ENCODE measurements around the gene OAS3.

Gene OAS3

GRCh38 chr12:112974904-112975303 is 36.6 kb downstream of the OAS3 start:
- TF ChIP-seq CTCF (conservative IDR thresholded peaks at IDR 0.05; ENCODE audit: low read depth, low read length): no peak
- H3K4me3 ChIP-seq (ENCODE audit: low read length): no peak overlapping the region
- no peak for DNase-seq (ENCODE audit: low read depth)

- TF ChIP-seq CTCF (conservative IDR thresholded peaks at IDR 0.05; ENCODE audit: low read depth, low read length): no peak
- no peak overlapping the region for H3K4me3 ChIP-seq (ENCODE audit: low read length)
- DNase-seq (ENCODE audit: low read depth): no peak
These were observed 38.9 kb downstream of the OAS3 start for GRCh38 chr12:112977139-112977538.

- no peak for DNase-seq (ENCODE audit: low read depth)
- no peak overlapping the region for H3K4me3 ChIP-seq (ENCODE audit: low read length)
These were observed 39.4 kb downstream of the OAS3 start for GRCh38 chr12:112977641-112978040.

DNA sequence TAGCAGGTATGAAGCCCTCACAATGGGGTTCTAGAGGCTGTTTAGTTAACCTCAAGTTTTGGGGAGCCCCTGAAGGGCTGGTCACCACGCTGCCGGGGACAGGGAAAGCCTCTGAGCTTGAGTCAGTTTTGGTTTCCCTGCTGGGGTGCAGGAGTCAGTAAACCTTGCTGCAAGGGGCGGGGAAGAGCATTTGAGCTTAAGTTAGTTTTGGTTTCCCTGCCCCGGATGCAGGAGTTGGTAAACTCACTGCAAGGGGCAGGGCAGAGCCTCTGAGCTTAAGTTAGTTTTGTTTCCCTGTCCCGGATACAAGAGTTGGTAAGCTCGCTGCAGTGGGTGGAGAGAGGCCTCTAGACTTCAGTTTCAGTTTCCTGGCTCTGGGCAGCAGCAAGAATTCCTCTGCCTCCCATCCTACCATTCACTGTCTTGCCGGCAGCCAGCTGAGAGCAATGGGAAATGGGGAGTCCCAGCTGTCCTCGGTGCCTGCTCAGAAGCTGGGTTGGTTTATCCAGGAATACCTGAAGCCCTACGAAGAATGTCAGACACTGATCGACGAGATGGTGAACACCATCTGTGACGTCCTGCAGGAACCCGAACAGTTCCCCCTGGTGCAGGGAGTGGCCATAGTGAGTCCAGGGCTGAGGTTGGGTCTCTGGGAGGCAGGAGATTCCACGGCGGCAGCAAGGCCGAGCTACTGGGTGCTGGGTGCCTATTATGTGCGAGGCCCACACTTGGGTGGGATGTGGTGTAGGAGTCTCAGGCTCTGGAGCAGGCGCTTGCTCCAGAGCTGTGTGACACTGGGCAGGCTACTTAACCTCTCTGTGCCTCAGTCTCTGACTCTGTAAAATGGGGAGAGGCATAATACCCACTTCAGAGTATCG is 40.1 kb downstream of the OAS3 start, which contains the start of gene OAS2:
Gene OAS2, plus strand, starts transcription at position 357 of the 878 bp plus-strand sequence. Its CDS starts 90 bp downstream, at position 447.
- no peak within 1 kb of the TSS for H3K4me3 ChIP-seq (ENCODE audit: low read length)
- DNase-seq (ENCODE audit: low read depth): no peak
- TF ChIP-seq CTCF (conservative IDR thresholded peaks at IDR 0.05; ENCODE audit: low read depth, low read length): no peak

More at GRCh38 chr12:112977641-112978040, 39.4 kb downstream of the OAS3 start:
- no peak for TF ChIP-seq CTCF (conservative IDR thresholded peaks at IDR 0.05; ENCODE audit: low read depth, low read length)

DNA sequence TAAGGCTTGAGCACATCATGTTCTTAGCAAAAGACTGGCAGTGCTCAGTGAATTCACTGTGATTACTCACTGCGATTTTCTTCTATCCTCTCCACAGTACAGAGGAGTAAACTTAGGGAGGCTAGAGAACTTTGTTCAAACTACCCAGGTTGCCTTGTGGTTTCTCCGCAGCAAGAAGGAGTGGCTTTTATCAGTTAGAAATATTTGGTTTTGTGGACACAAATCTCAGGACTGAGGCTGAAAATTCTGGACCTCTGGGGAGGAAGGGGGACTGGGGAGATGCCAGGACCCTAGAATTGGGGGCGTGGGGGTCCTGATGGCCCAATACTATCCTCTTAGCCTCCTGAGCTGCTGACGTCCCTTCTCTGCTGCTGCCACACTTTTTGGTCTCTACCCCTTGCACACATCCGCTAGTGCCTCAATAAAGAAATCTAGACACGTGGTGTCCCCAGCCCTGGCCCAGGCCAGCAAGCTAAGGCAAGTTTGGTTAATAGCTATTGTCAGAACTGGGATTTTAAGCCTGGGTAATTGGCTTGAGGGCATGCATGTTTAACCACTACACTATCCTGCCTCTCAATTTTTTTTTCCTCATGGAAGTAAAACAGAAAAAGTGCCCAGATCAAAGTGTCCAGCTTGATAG is 40.9 kb downstream of the OAS3 start:
- DNase-seq (ENCODE audit: low read depth): no peak
- no peak for TF ChIP-seq CTCF (conservative IDR thresholded peaks at IDR 0.05; ENCODE audit: low read depth, low read length)
- H3K4me3 ChIP-seq (ENCODE audit: low read length): no peak overlapping the region

GRCh38 chr12:112980491-112981158 is 42.4 kb downstream of the OAS3 start:
- no peak for TF ChIP-seq CTCF (conservative IDR thresholded peaks at IDR 0.05; ENCODE audit: low read depth, low read length)
- no peak for DNase-seq (ENCODE audit: low read depth)
- no peak overlapping the region for H3K4me3 ChIP-seq (ENCODE audit: low read length)
